HCT116 (cell line): ENCODE results near the gene ENTPD6.

ENCODE experiments used
- ATF3 ChIP-seq: IDR thresholded peaks from 2 replicates; pipeline ENCODE4 v1.6.1; 2012
- CTCF ChIP-seq, 3 experiments: fragments of 200-600 bp in 1 of 3; sonication (generic) in 1 of 3; IDR thresholded peaks in 2 of 3; conservative IDR thresholded peaks in 1 of 3; 2 replicates each; pipeline ENCODE4 v1.5.1; 2012 to 2017; ENCODE audit warnings: low read depth in 2 of 3, low read length in 2 of 3, antibody characterized with exemption in 1 of 3, borderline replicate concordance in 1 of 3, control low read depth in 1 of 3, mild to moderate bottlenecking in 1 of 3, mixed read lengths in 1 of 3, mixed run types in 1 of 3, moderate library complexity in 1 of 3; ENCODE audit not compliant: insufficient read depth in 1 of 3
- EZH2 ChIP-seq: fragments of 200-600 bp; sonication (generic); IDR thresholded peaks from 2 replicates; pipeline ENCODE4 v1.6.1; 2017; ENCODE audit warnings: antibody characterized with exemption, mixed run types
- EZH2phosphoT487 ChIP-seq: fragments of 200-600 bp; IDR thresholded peaks from 2 replicates; pipeline ENCODE4 v1.6.1; 2018; ENCODE audit warnings: antibody characterized with exemption, borderline replicate concordance
- JUND ChIP-seq: IDR thresholded peaks from 2 replicates; pipeline ENCODE4 v1.6.1; 2012
- MAX ChIP-seq: IDR thresholded peaks from 2 replicates; pipeline ENCODE4 v1.6.1; 2012
- POLR2A ChIP-seq: IDR thresholded peaks from 2 replicates; pipeline ENCODE4 v1.7.0; 2011; ENCODE audit warnings: borderline replicate concordance; ENCODE audit not compliant: insufficient read depth, insufficient read length; ENCODE audit errors: extremely low read depth
- POLR2AphosphoS5 ChIP-seq: IDR thresholded peaks from 2 replicates; pipeline ENCODE4 v1.6.1; 2011; ENCODE audit warnings: mild to moderate bottlenecking, low read depth, low read length, moderate library complexity
- SIN3A ChIP-seq: IDR thresholded peaks from 2 replicates; pipeline ENCODE4 v1.6.1; 2012; ENCODE audit warnings: low read depth
- SP1 ChIP-seq: IDR thresholded peaks from 2 replicates; pipeline ENCODE4 v1.6.1; 2012; ENCODE audit warnings: low read depth
- YY1 ChIP-seq: IDR thresholded peaks from 2 replicates; pipeline ENCODE4 v1.6.1; 2011; ENCODE audit warnings: low read length, low read depth, moderate library complexity, mild to moderate bottlenecking; ENCODE audit not compliant: insufficient replicate concordance; ENCODE audit errors: extremely low read depth
- ZBTB33 ChIP-seq: IDR thresholded peaks from 2 replicates; pipeline ENCODE4 v1.6.1; 2011; ENCODE audit warnings: mild to moderate bottlenecking, low read length, moderate library complexity; ENCODE audit not compliant: insufficient replicate concordance; ENCODE audit errors: extremely low read depth
- ZFX ChIP-seq: fragments of 450-650 bp; IDR thresholded peaks from 2 replicates; pipeline ENCODE4 v1.6.1; 2017
- ZNF274 ChIP-seq: fragments of 200-500 bp; sonication (Bioruptor generic); IDR thresholded peaks from 2 replicates; pipeline ENCODE4 v1.6.1; 2014; ENCODE audit warnings: mild to moderate bottlenecking, low read depth, low read length, inconsistent platforms

- no peak for TF ChIP-seq JUND
- TF ChIP-seq POLR2A: no peak
- TF ChIP-seq ZBTB33: no peak
- TF ChIP-seq CTCF (IDR thresholded peaks at IDR 0.05 in 2 of 3, conservative IDR thresholded peaks at IDR 0.05 in 1 of 3; ENCODE audit: borderline replicate concordance in 1 of 3, insufficient read depth in 1 of 3, low read depth in 2 of 3, low read length in 2 of 3): no peak
- TF ChIP-seq ZNF274: no peak
- TF ChIP-seq EZH2: no peak
- no peak for TF ChIP-seq MAX
- no peak for TF ChIP-seq YY1
- TF ChIP-seq ATF3: no peak
- no peak for TF ChIP-seq ZFX
- TF ChIP-seq SIN3A: no peak
- TF ChIP-seq POLR2AphosphoS5: no peak
- TF ChIP-seq EZH2phosphoT487: no peak
- TF ChIP-seq SP1: no peak
These were observed 7.6 kb downstream of the ENTPD6 start for GRCh38 chr20:25203089-25203488.
